Measurements from ENCODE around the gene TRIP13.

DNA sequence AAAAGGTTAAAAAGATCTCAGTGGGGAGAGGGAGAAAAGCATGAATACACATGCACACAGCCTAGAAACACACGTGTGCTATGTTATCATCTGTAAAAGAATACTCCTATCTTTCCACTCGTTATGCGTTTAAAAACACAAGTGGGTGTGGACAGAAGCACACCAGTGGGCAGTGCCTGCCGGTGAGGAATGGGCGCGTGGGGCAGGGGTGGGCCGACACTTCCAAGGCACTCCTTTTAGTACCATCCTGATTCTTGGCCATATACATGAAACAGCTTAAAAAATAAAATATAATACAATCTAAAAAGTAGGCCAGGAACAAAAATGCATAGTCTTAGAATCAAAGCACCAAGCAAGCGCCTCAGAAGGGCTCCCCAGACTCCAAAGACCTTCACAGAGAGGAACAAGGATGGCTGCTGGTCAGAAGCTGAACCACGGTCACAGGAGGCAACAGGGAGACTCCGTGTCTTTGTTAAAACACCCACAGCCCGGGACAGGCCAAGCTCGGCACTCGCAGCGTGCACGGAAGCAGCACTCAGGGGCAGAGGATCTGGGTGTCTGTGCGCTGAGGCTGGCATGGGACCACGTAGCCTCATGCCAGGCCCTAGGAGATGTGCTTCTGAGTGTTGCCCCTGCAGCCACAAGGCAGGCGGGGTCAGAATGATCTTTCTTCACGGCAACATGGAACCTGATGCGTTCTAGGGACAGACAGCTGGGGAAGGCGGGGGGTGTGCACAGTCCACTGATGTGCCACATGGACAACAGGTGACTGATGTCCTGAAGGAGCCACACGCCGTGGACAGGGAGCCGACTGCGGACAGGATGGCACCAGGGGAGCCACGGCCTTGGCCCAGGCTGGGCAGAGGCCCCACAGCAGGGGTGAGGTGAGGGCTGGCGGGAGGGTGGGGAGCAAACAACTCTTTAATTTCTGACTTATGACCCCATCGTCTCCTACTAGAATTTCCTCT is 16.0 kb upstream of the TRIP13 start:
- TF ChIP-seq, protein P1, sequence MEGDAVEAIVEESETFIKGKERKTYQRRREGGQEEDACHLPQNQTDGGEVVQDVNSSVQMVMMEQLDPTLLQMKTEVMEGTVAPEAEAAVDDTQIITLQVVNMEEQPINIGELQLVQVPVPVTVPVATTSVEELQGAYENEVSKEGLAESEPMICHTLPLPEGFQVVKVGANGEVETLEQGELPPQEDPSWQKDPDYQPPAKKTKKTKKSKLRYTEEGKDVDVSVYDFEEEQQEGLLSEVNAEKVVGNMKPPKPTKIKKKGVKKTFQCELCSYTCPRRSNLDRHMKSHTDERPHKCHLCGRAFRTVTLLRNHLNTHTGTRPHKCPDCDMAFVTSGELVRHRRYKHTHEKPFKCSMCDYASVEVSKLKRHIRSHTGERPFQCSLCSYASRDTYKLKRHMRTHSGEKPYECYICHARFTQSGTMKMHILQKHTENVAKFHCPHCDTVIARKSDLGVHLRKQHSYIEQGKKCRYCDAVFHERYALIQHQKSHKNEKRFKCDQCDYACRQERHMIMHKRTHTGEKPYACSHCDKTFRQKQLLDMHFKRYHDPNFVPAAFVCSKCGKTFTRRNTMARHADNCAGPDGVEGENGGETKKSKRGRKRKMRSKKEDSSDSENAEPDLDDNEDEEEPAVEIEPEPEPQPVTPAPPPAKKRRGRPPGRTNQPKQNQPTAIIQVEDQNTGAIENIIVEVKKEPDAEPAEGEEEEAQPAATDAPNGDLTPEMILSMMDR (IDR thresholded peaks at IDR 0.05): no peak
- TF ChIP-seq POLR2A (IDR thresholded peaks at IDR 0.05): no peak
